GM18502 (cell line): ENCODE data around the gene RASA3.

Experiments used
- ATAC-seq: cut with Tn5 transposase; IDR thresholded peaks from one replicate; pipeline ENCODE4 v1.9.1; 2021; ENCODE audit warnings: mild to moderate bottlenecking; ENCODE audit not compliant: unreplicated experiment, poor library complexity

RASA3 gene

GRCh38 chr13:114071991-114072390 is 60.4 kb downstream of the RASA3 start:
- ATAC-seq = no peak

- no peak for ATAC-seq
These were observed 61.0 kb downstream of the RASA3 start for GRCh38 chr13:114071410-114071809.

- no peak for ATAC-seq
These were observed 62.2 kb downstream of the RASA3 start for GRCh38 chr13:114070098-114070799.

- ATAC-seq = no peak
These were observed 62.9 kb downstream of the RASA3 start for GRCh38 chr13:114069376-114070097.

GRCh38 chr13:114068656-114069318 is 63.6 kb downstream of the RASA3 start:
- no peak for ATAC-seq

- ATAC-seq = peak; percentile 38
These were observed 64.4 kb downstream of the RASA3 start for GRCh38 chr13:114067886-114068651.

GRCh38 chr13:114067381-114067885 is 65.0 kb downstream of the RASA3 start:
- ATAC-seq = peak; percentile 71

GRCh38 chr13:114066956-114067355 is 65.5 kb downstream of the RASA3 start:
- no peak for ATAC-seq

GRCh38 chr13:114065926-114066774 is 66.3 kb downstream of the RASA3 start:
- peak; percentile 4 for ATAC-seq

GRCh38 chr13:114065141-114065925 is 67.1 kb downstream of the RASA3 start:
- ATAC-seq = peak; percentile 54

- no peak for ATAC-seq
These were observed 67.8 kb downstream of the RASA3 start for GRCh38 chr13:114064450-114065140.

- ATAC-seq = no peak
These were observed 68.6 kb downstream of the RASA3 start for GRCh38 chr13:114063545-114064449.

- ATAC-seq = no peak
These were observed 69.7 kb downstream of the RASA3 start for GRCh38 chr13:114062754-114063153.

- ATAC-seq = no peak
These were observed 70.1 kb downstream of the RASA3 start for GRCh38 chr13:114062341-114062740.

- ATAC-seq = no peak
These were observed 70.7 kb downstream of the RASA3 start for GRCh38 chr13:114061744-114062143.

- no peak for ATAC-seq
These were observed 71.4 kb downstream of the RASA3 start for GRCh38 chr13:114061047-114061446.
